OCI-LY7 (cell line): ENCODE measurements around the gene RTL10.

Experiments
- EZH2phosphoT487 ChIP-seq: fragments of 200-600 bp; sonication (generic); IDR thresholded peaks from 2 replicates; pipeline ENCODE4 v1.6.1; 2018; ENCODE audit warnings: low read depth, borderline replicate concordance, mild to moderate bottlenecking, mixed run types, antibody characterized with exemption, low read length, moderate library complexity, mixed read lengths
- TF ChIP-seq, protein P1 (sequence below): fragments of 200-600 bp; sonication (generic); conservative IDR thresholded peaks from 2 replicates; pipeline ENCODE4 v1.5.1; 2014; ENCODE audit warnings: mild to moderate bottlenecking, antibody characterized with exemption, low read length, moderate library complexity, mixed read lengths

DNA sequence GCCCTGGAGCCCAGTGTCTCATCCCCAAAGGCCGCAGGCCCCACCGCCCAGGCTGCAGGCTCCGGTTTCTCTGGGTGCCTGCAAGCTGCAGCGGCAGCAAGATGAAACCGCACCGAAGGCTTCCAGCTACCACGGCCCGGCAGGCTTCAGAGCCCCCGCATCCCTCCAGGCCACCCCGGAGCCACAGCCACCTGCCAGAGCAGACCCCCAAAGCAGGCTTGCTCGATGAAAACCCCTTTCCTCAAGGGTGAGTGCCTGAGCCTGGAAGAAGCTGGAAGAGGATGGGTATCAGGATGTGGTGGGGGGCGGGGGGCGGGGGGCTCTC is 24.5 kb upstream of the RTL10 start:
- TF ChIP-seq, protein P1, sequence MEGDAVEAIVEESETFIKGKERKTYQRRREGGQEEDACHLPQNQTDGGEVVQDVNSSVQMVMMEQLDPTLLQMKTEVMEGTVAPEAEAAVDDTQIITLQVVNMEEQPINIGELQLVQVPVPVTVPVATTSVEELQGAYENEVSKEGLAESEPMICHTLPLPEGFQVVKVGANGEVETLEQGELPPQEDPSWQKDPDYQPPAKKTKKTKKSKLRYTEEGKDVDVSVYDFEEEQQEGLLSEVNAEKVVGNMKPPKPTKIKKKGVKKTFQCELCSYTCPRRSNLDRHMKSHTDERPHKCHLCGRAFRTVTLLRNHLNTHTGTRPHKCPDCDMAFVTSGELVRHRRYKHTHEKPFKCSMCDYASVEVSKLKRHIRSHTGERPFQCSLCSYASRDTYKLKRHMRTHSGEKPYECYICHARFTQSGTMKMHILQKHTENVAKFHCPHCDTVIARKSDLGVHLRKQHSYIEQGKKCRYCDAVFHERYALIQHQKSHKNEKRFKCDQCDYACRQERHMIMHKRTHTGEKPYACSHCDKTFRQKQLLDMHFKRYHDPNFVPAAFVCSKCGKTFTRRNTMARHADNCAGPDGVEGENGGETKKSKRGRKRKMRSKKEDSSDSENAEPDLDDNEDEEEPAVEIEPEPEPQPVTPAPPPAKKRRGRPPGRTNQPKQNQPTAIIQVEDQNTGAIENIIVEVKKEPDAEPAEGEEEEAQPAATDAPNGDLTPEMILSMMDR, result no peak
- TF ChIP-seq EZH2phosphoT487, result no peak
